GM10266 (cell line): ENCODE data around the gene TBL1XR1.

Source experiments
- DNase-seq: peaks from one replicate; pipeline ENCODE4 v3.0.0; 2012; ENCODE audit errors: extremely low spot score
- TF ChIP-seq, protein P1 (sequence below): IDR thresholded peaks from 2 replicates; pipeline ENCODE4 v1.5.1; 2012; ENCODE audit warnings: mild to moderate bottlenecking, low read depth; ENCODE audit not compliant: control insufficient read depth, insufficient read depth; ENCODE audit errors: missing control alignments

The TBL1XR1 gene

DNA sequence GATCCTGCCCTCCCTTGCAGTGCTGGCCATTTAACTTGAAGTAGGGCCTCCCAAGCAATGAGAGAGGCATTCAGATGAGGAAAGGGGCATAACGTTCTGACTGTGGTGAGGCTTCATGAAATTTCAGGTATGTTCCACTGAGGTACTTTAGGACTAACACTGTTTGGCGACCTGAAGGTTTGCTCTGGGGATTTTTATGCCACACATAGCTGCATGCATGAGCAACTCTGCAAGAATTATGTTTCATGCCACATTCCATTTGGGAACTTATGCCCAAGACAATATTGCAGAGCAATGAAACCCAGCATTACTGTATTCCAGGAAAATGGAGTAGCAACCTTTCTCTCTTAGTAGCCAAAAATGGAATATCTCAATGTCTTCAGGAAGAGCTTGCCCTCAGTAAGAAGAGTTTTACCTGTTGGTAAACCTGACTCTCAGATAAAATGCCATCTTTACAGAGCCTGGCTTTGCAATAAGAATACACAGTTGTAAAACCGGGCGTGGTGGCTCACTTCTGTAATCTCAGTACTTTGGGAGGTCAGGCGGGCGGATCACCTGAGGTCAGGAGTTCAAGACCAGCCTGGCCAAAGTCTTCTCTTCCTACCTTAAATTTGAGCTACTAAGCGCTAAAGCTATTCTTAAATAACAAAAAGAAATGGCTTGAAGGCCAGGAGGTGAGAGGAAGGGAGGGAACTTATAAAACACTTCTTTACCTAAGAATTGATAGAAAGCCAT, 16.7 kb upstream of the TBL1XR1 start:
- TF ChIP-seq, protein P1, sequence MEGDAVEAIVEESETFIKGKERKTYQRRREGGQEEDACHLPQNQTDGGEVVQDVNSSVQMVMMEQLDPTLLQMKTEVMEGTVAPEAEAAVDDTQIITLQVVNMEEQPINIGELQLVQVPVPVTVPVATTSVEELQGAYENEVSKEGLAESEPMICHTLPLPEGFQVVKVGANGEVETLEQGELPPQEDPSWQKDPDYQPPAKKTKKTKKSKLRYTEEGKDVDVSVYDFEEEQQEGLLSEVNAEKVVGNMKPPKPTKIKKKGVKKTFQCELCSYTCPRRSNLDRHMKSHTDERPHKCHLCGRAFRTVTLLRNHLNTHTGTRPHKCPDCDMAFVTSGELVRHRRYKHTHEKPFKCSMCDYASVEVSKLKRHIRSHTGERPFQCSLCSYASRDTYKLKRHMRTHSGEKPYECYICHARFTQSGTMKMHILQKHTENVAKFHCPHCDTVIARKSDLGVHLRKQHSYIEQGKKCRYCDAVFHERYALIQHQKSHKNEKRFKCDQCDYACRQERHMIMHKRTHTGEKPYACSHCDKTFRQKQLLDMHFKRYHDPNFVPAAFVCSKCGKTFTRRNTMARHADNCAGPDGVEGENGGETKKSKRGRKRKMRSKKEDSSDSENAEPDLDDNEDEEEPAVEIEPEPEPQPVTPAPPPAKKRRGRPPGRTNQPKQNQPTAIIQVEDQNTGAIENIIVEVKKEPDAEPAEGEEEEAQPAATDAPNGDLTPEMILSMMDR, result no peak
- DNase-seq, result no peak

DNA sequence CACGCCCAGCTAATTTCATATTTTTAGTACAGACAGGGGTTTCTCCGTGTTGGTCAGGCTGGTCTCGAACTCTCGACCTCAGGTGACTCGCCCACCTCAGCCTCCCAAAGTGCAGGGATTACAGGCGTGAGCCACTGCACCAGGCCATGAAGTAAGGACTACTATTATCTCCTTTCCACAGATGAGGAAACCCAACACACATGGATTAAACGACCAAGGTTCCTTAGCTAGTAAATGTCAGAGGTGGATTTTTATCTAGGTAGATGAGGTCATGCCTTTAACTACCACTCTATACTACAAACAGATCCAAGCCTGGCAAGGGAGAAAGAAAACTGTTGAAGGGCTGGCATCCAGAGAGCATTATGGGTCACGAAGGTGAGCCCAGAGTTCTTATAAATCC, 15.5 kb upstream of the TBL1XR1 start:
- TF ChIP-seq, protein P1, result no peak
- no peak for DNase-seq

DNA sequence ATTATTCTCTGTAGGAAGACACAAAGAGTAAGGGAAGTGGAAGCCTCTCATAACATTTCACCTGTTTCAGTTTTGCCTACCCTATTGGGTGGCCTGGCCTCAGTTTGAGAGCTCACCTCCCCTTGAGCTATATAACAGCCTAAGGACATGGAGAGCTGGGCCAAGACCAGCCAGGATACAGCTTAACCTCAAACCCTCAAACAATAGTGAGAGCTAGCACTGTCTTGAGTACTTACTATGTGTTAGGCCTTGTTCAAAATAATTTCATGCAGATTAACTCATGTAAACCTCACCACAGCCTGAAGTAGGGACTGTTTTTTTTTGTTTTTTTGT, 15.0 kb upstream of the TBL1XR1 start:
- TF ChIP-seq, protein P1, result no peak
- DNase-seq, result no peak

DNA sequence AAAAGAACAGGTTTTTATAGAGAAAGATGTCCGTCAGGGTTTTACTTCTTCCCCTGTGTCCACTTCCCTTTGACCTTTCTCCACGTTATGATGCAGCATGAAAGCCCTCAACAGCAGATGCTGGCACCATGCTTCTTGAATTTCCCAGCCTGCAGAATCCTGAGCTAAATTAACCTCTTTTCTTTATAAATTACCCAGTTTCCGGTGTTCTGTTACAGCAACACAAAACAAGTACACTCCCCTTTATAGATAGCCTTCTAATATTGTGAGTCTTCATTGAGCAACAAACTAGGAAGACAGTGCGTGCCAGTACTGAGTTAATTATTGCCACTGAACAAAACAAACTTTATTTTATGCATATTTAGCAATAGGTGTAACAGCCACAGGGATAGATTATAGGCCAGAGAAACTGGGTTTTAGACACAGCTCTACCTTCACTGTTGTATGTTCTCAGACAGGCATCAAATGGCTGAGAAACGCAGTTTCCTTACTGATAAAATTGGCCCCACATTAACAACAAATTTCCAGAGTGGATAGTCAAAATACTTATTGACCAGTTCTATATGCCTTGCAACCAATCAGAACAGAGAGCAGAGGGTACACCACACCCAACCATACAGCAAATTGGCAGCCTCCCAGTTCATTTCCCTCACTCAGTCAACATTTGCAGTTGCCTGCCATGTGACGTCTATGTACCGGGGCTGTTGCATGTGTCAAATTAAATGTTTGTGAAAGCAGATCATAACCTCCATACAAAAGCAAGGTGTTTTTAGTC, 14.4 kb upstream of the TBL1XR1 start:
- TF ChIP-seq, protein P1, result no peak
- DNase-seq, result no peak

DNA sequence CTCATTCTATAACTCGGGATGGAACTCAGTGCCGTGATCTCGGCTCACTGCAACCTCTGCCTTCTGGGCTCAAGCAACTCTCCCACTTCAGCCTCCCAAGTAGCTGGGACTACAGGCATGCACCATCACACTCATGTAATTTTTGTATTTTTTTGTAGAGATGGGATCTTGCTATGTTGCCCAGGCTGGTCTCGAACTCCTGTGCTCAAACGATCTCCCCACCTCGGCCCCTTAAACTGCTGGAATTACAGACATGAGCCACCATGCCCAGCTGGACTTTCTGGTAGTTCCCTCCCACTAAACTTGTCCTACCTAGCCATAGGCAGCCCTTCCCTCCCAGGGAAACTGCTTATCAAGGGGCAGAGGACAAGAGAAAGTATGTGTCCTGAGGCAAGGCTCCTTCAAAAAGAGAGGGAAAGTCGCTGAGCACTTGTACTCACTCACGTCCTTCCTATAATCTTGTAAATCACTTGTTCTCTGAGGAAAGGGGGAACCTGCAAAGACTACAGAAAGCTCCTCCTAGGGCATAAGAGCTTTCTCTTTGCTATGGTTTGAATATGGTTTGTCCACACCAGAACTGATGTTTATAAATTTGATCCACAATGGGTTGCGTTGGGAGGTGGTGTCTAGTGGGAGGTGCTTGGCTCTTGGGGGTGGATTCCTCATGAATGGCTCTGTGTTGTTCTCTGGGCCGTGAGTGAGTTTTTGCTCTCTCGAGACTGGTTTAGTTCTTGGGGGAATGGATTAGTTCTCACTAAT, 13.6 kb upstream of the TBL1XR1 start:
- TF ChIP-seq, protein P1, result no peak
- DNase-seq, result no peak

DNA sequence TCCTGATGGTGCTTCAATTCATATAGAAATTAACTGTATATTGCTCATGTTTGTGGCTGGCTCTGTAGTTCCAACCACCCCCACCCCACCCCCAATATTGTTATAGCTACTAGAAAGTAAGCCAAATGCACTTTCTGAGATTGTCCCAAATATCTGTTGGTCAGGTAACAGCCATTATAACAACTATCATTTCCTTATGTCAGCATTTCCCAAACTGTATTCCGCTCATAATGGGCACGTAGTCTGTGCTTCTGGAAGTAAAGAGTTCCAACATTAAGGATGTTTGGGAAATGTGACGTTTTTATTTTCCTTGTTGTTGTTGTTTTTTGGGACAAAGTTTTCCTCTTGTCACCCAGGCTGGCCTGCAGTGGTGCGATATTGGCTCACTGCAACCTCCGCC, 12.2 kb upstream of the TBL1XR1 start:
- no peak for DNase-seq
- TF ChIP-seq, protein P1, result no peak
